NCI-H774 (cell line): ENCODE results near the gene BCL2L1.
"Not testable (repeated sequence)": the region's sequence is repeated elsewhere in the genome, so short reads cannot be mapped to it uniquely, and the experiment has no call there.

Source experiments
- DNase-seq: peaks from one replicate; lab custom pipeline; 2025; lab: John Stamatoyannopoulos, UW

Gene BCL2L1

DNA sequence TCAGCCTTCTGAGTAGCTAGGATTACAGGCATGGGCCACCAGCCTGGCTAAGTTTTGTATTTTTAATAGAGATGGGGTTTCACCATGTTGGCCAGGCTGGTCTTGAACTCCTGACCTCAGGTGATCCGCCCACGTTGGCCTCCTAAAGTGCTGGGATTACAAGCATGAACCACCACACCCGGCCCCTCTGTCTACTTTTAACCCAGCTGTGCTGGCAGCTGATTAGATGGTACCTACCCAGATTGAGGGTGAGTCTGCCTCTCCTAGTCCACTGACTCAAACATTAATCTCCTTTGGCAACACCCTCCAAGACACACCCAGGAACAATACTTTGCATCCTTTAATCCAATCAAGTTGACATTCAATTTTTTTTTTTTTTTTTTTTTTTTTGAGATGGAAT is 74.6 kb downstream of the BCL2L1 start:
- DNase-seq = not testable (repeated sequence)

DNA sequence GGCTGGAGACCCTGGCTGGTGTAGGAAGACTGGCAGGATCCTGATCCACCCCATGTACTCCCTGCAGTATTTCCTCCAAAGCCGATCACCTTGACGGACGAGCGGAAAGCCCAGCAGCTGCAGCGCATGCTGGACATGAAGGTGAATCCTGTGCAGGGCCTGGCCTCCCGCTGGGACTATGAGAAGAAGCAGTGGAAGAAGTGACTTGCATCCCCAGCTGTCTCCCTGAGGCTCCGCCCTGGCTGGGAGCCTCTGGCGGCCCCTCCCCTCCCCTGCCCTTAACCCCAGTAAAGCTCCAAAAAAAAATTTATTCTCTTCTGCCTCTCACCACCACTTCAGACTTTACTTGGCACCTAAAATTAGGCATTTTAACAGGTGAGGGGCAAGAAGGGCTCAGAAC is 78.0 kb downstream of the BCL2L1 start:
- no peak for DNase-seq

DNA sequence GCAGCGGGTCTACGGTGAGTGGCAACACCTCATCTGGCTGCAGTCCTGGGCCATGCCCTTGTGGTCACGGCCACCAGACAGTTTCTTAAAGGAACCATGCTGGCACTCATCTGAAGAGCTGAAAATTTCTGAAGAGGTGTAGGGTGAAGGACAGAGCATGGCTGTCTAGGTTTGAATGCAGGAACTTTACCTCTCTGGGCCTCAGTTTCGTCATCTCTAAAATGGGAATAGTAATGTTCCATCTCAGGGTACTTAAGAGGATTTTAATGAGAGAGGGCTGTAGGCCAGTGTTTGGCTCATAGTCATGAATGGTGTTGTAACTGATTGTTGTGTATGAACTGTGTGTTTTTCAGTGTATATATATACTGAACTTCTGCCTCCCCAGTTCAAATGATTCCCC is 79.1 kb downstream of the BCL2L1 start:
- no peak for DNase-seq

DNA sequence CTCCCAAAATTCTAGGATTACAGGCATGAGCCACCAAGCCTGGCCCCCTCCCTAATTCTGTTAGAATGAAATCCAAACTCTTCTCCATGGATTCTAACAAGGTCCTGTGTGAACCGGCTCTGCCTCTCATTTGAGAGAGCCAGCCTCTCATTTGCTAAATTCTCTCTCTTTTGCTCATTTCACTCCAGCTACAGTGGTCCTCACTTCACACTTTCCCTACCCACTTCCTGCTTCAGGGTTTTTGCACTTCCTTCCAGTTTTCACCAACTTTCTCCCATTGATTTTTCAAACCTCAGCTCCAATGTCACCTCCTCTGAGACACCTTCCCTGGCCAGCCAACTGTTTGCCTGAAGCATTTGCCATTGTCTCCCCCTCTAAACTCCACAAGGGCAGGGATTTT is 79.8 kb downstream of the BCL2L1 start:
- DNase-seq = no peak

DNA sequence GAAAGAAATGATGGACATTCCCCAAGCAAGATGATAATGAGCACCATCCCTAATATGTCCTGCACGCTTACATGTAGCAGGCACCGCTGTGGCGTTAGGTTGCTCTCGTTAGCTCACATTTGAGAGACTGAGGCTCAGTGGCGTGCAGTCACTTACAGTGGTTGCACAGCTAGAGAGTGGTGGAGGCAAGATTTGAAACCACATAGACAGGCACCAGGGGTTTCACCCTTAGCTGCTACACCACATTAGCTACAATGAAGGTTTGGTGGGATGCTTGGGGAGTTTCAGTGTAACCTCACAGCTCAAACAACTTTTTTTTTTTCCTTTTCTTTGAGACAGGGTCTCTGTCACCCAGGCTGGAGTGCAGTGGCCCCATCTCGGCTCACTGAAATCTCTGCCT is 81.3 kb downstream of the BCL2L1 start:
- DNase-seq = no peak

DNA sequence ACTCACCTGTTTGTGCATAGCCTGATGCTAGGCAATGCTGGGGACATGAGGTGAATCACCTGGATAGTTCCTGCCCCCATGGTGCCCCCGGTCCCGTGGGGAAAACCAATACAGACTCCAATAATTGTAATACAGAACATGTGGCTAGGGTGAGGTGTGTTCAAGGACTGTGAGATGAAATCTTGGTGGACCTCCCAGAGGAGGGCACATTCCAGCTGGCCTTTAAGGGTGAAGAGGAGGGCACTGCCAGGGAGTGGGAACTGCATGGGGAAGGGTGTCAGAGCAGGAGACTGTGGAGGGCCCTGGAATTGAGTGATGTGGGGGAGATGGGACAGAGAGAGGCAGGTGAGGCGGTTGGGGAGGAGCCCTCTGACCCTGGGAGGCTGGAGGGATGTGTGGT is 82.4 kb downstream of the BCL2L1 start:
- no peak for DNase-seq

DNA sequence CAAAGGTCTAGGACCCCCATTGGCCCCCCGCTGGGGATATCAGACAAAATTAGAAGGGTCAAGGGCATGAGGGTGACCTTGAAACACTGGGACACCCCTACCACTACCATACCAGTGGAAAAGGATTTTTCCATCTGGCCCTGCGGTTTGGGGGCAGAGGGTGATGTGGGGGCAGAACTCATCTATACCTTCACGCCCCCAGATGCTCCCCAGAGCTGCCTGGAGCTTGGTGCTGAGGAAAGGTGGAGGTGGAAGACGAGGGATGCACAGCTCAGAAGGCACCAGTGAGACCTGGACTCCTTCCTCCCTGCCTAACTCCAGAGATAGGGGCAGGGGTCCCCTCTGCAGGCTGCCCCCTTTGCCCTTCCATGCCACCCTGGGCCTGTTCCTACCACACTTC is 83.9 kb downstream of the BCL2L1 start:
- DNase-seq = no peak

DNA sequence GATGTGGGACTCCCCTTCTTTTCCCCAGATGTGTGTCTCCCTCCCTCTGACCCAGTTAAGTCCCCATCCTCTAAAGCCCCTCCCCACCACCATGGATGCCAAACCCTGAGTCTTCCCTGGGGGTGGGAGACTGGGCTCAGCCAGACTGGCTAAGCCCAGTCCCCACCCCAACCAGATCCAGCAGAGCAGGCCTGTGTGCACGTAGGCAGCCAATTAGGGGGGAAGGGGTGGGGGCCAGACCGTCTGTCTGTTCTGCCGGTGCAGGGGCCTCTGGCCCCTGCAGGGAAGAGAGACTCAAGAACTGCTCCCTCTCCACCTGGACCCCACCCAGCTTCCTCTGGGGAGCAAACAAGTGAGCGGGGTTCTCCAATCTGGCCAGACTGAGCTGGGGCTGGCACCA is 84.4 kb downstream of the BCL2L1 start:
- no peak for DNase-seq

DNA sequence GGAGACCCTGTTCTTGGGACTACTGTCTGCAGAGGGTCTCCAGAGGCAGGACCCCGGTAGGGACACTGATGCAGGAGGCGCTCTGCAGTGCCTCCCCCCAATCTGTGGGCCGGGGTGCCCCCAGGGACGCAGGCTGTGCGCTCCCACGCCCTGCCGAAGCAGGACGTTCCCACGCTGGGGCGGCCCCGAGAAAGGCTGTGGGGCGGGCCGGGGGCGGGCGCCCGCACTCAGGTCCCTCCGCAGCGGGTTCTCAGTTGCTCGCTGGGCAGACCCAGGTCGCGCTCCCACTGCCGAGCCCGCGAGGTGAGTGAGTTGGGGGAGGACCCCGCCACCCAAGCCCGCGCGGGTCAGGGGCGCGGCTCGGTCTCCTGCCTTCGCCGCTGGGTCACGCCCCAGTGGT is 85.0 kb downstream of the BCL2L1 start, which contains the start of gene COX4I2:
Gene COX4I2 (plus strand): TSS at position 253 of the 400 bp plus-strand sequence. CDS start 1,106 bp downstream, outside the sequence.
- no peak for DNase-seq

DNA sequence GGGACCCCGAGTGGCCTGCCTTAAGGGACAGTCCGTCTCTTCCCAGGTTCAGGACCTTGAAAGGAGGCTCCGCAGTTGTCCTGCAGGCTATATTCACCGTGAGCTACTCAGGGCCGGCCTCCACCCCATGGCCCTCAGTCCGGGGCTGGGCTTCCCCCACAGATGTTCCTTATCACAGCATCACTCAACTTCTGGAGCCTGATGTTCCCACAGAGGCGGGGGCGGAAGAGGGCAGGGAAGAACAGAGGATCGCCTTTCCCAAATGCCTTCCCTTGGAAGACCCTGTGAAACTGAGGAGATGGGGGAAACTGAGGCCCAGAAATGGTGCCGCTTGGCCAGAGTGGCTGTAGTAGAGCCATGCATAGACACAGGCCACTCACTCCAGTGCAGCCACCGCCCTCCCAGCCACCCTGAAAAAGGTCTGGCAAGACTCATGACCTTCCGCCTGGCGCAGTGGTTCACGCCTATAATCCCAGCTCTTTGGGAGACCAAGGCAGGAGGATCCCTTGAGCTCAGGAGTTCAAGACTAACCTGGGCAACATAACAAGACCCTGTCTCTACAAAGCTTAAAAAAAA is 89.2 kb downstream of the BCL2L1 start:
- DNase-seq = no peak

DNA sequence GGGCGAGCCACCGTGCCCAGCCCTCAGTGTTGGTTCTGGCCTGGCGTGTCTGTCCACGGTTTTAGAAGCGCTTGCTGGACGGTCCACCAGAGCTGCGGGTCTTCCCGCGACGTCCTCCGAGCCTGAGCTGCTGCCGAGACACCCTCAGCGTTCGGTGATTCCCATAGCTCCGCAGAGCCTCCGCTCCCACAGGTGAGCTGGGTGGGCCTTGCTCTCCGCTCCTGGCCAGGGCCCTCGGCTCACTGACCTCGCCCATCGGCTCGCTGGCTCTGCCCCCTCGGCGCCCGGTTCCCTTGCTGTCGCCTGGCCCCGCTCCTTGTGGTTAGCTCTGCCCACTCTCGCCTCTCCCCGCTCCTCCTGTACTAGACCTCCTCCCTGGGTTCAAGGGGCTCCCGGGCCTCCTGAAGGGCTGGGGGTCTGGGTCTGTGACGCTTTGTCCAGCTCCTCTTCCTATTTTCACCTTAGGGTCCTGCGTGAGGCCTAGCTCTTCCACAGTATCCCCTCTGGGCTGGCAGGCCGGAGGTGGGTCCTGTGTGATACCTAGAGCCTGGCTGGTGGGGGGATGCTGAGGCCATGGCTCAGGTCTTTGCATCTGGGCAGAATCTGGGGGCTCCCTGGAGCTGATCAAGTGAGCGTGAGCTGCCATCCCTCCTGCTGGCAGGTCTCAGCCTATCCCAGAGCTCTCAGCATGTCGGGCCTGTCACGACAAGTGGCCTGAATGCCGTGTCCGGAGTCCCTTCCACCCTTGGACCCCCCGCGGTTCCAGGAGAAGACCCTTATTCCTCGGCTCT is 89.9 kb downstream of the BCL2L1 start:
- no peak for DNase-seq

DNA sequence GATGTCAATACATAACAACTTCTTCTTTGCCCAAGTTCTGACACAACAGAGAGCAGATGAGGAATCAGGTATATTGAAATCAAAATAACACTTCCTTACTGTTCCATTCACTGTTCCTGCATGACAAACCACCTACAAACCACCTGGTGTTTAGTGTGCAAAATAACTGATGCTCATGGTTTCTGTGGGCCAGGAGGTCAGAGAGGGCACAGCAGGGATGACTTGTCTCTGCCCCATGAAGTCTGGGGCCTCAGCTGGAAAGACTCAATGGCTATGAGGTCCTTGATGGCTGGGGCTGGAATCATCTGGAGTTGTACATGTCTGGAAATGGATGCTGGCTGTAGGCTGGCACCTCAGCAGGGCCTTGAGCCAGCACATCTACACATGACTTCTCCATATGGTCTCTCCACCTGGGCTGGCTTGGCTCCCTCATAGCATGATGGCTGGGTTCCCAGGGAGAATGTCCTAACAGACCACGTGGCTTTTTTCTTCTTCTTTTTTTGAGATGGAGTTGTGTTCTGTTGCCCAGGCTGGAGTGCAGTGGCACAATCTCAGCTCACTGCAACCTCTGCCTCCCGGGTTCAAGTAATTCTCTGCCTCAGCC is 92.4 kb downstream of the BCL2L1 start:
- DNase-seq = no peak

DNA sequence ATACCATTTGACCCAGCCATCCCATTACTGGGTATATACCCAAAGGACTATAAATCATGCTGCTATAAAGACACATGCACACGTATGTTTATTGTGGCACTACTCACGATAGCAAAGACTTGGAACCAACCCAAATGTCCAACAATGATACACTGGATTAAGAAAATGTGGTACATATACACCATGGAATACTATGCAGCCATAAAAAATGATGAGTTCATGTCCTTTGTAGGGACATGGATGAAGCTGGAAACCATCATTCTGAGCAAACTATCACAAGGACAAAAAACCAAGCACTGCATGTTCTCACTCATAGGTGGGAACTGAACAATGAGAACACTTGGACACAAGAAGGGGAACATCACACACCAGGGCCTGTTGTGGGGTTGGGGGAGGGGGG is 94.6 kb downstream of the BCL2L1 start:
- not testable (repeated sequence) for DNase-seq

DNA sequence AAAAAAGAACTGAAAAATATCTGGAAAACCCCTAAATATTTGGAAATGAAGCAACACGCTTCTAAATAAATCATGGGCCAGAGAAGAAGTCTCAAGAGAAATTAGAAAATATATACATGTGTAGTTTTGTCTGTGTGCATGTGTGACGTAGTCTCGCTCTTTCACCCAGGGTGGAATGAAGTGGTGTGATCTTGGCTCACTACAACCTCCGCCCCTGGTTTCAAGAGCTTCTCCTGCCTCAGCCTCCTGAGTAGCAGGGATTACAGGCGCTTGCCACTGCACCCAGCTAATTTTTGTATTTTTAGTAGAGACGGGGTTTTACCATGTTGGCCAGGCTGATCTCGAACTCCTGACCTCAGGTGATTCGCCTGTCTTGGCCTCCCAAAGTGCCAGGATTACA is 96.1 kb downstream of the BCL2L1 start:
- DNase-seq = not testable (repeated sequence)

DNA sequence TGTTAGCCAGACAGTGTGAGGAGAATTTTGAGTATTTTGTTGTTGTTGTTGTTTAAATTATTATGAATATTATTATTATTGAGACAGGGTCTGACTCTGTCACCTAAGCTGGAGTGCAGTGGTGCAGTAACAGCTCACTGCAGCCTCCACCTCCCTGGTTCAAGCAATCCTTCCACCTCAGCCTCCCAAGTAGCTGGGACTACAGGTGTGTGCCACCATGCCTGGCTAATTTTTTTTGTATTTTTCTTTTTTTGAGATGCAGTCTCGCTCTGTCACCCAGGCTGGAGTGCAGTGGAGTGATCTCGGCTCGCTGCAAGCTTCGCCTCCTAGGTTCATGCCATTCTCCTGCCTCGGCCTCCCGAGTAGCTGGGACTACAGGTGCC is 99.6 kb downstream of the BCL2L1 start:
- DNase-seq = not testable (repeated sequence)

DNA sequence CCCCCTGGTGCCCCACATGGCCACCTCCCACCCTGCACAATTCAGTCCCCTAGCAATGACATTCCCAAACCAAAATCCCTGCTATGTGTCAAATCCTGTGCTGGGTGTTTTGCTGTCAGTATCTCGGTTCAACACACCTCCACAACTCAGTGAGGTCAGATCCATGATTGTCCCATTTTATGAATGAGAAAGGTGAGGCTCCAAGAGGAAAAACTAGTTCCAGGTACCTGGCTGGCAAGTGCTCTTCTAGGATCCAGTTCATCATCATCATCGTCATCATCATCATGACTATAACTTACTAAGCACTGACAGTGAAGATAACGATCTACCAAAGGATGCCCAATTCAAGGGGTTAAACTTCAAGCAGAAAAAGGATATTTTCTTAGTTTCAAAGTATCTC is 102.4 kb downstream of the BCL2L1 start:
- DNase-seq = no peak

DNA sequence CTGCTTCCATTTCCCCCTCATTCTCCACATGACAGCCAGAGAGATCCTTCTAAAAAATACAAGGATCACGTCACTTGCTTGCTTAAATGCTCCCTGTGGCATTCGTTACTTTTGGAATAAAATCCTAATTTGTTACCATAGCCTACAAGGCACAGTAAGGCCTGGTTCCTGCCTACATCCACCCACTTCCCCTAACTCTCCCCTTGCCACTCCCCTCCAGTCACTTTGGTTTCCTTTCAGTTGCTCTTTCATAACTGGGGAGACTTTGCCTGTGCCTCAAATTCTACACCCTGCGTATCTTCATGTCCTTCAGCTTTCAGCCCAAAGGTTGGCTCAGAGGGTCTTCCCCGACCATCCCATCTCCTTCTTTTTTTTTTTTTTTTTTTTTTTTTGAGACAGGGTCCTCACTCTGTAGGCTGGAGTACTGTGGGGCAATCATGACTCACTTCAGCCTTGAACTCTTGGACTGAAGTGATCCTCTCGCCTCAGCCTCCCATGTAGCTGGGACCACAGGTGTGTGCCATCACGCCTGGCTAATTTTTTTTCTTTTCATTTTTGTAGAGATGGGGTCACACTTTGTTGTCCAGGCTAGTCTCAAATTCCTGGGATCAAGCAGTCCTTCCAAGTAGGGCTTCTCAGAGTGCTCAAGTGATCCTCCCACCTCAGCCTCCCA is 105.1 kb downstream of the BCL2L1 start:
- no peak for DNase-seq

DNA sequence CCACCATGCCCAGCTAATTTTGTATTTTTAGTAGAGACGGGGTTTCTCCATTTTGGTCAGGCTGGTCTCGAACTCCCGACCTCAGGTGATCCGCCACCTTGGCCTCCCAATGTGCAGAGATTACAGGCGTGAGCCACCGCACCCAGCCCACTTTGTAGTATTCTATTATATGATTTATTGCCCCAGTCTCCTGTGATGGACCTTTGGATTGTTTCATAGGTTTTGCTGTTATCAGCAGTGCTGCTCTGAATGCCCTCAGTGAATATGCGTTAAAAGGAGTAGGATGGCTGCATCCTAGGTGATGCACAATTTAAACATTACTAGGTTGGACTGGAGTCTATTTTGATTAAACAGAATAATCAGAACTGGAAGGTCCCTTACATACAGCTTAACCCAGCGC is 107.3 kb downstream of the BCL2L1 start:
- no peak for DNase-seq
